Measurements from ENCODE around the gene ADGRA3. TPM values are rescaled to one million over a fixed set of nuclear protein-coding genes. Genes with fewer than 3 reads are reported as not detected.

Gene ADGRA3
- total and polyA plus RNA-seq, 2 of the 13 experiments (the other 11 are each of a cell fraction or from before 2014, with no cell fraction given) = 32.2 to 40.8 TPM

DNA sequence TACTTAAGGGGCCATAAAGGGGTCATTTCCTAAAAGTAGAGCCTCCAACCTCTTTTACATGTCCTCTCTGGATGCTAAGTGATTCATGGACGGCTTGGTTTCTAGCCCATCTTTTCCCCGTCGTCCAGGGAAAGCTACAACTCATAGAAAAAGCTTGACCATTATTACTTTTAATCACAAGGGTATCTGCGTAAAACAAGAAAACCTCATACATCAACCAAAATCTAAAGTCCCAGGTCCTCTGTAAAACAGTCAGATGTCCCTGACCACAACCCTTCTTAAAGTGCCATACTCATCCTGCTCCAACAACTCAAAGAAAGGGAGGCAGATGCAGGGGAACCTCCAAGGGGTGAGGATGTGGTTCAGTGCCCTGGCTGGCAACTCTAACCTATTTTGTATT is 29.6 kb downstream of the ADGRA3 start:
- Histone ChIP-seq H3K4me3 (replicated peaks in 1 of 3; ENCODE audit: insufficient read depth in 1 of 3, low read depth in 2 of 3, low read length in 3 of 3) (no peak overlapping the region), H3K27ac (ENCODE audit: extremely low read length, insufficient read depth, low read length) (no peak overlapping the region), H2AFZ (ENCODE audit: low read length) (no peak overlapping the region), H3K79me2 (ENCODE audit: insufficient read depth, low read length) (peaks cover 85% of the 10 kb centered on the region), H3K4me2 (ENCODE audit: low read depth, low read length) (no peak overlapping the region), H3K9ac (ENCODE audit: insufficient read depth, low read depth, low read length) (no peak overlapping the region), H4K20me1 (ENCODE audit: insufficient read depth, low read length) (no peaks in the 10 kb centered on the region), H3K27me3 (ENCODE audit: control insufficient read depth in 1 of 2, insufficient read depth in 2 of 2, low read length in 2 of 2) (no peaks in the 10 kb centered on the region), H3K9me3 (ENCODE audit: low read length) (no peaks in the 10 kb centered on the region), H3K36me3 (replicated peaks in 1 of 2; ENCODE audit: control insufficient read depth in 1 of 2, insufficient read depth in 2 of 2, low read length in 2 of 2) (no peaks in the 10 kb centered on the region), H3K4me1 (ENCODE audit: insufficient read depth, low read length) (peaks cover 60% of the 10 kb centered on the region)
- no peak for DNase-seq (ENCODE audit: low spot score)
- FAIRE-seq = no peak
- CTCF ChIA-PET (ENCODE audit: low intra/inter-chr PET ratio, low total read pairs) = no interaction called here
- no TSS peak for BruUV-seq (replicated peaks)
- in situ Hi-C loops (cut with HindIII; ENCODE audit: extremely low pct_ligation_motif_present, low pct_unique_long_range_greater_than_20kb) (no loop called here), intact Hi-C loops (cut with micrococcal nuclease; ENCODE audit: unreplicated experiment) (no loop called here)
- ATAC-seq = no peak
- WGBS (ENCODE audit: low lambda C conversion rate) = 94% methylated on average over 4 of the region's 4 CpGs
- POLR2A ChIA-PET = no interaction called here
- TF ChIP-seq, protein P1, sequence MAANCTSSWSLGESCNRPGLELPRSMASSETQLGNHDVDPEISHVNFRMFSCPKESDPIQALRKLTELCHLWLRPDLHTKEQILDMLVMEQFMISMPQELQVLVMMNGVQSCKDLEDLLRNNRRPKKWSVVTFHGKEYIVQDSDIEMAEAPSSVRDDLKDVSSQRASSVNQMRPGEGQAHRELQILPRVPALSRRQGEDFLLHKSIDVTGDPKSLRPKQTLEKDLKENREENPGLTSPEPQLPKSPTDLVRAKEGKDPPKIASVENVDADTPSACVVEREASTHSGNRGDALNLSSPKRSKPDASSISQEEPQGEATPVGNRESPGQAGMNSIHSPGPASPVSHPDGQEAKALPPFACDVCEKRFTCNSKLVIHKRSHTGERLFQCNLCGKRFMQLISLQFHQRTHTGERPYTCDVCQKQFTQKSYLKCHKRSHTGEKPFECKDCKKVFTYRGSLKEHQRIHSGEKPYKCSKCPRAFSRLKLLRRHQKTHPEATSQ (CRISPR knock-in tag; IDR thresholded peaks at IDR 0.05; ENCODE audit: borderline replicate concordance) = no peak
- TF ChIP-seq HNRNPH1 (optimal IDR thresholded peaks at IDR 0.05; ENCODE audit: low read depth, low read length) (no peak), TAF1 (CRISPR knock-in tag; IDR thresholded peaks at IDR 0.05) (no peak), ZNF687 (CRISPR knock-in tag; IDR thresholded peaks at IDR 0.05) (no peak), ZMYM4 (CRISPR knock-in tag; IDR thresholded peaks at IDR 0.05) (no peak), ZNF335 (CRISPR knock-in tag; IDR thresholded peaks at IDR 0.05) (no peak), GATAD2A (CRISPR knock-in tag; IDR thresholded peaks at IDR 0.05) (no peak), REPIN1 (CRISPR knock-in tag; IDR thresholded peaks at IDR 0.05; ENCODE audit: borderline replicate concordance, low read depth) (no peak), NR1H2 (CRISPR knock-in tag; IDR thresholded peaks at IDR 0.05; ENCODE audit: borderline replicate concordance, low read depth) (no peak), ZKSCAN1 (IDR thresholded peaks at IDR 0.05; ENCODE audit: low read length) (no peak), ZNF800 (CRISPR knock-in tag; IDR thresholded peaks at IDR 0.05) (no peak), PHF20 (CRISPR knock-in tag; IDR thresholded peaks at IDR 0.05) (no peak), ELF4 (CRISPR knock-in tag; IDR thresholded peaks at IDR 0.05; ENCODE audit: borderline replicate concordance) (no peak)
- TF ChIP-seq, protein P2, sequence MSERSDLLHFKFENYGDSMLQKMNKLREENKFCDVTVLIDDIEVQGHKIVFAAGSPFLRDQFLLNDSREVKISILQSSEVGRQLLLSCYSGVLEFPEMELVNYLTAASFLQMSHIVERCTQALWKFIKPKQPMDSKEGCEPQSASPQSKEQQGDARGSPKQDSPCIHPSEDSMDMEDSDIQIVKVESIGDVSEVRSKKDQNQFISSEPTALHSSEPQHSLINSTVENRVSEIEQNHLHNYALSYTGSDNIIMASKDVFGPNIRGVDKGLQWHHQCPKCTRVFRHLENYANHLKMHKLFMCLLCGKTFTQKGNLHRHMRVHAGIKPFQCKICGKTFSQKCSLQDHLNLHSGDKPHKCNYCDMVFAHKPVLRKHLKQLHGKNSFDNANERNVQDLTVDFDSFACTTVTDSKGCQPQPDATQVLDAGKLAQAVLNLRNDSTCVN (CRISPR knock-in tag; IDR thresholded peaks at IDR 0.05; ENCODE audit: borderline replicate concordance) = no peak
- TF ChIP-seq, protein P3, sequence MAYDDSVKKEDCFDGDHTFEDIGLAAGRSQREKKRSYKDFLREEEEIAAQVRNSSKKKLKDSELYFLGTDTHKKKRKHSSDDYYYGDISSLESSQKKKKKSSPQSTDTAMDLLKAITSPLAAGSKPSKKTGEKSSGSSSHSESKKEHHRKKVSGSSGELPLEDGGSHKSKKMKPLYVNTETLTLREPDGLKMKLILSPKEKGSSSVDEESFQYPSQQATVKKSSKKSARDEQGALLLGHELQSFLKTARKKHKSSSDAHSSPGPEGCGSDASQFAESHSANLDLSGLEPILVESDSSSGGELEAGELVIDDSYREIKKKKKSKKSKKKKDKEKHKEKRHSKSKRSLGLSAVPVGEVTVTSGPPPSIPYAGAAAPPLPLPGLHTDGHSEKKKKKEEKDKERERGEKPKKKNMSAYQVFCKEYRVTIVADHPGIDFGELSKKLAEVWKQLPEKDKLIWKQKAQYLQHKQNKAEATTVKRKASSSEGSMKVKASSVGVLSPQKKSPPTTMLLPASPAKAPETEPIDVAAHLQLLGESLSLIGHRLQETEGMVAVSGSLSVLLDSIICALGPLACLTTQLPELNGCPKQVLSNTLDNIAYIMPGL (CRISPR knock-in tag; IDR thresholded peaks at IDR 0.05; ENCODE audit: borderline replicate concordance in 1 of 2, low read depth in 1 of 2) = no peak
